22Rv1 (cell line): ENCODE data around the gene PRR20G.

ENCODE experiments used
- H3K27ac ChIP-seq: fragments of 450-650 bp; 2 replicates; pipeline ENCODE4 v1.5.1; 2017
- ZFX ChIP-seq: fragments of 450-650 bp; IDR thresholded peaks from 2 replicates; pipeline ENCODE4 v1.6.1; 2017; ENCODE audit warnings: antibody characterized with exemption, borderline replicate concordance
- TF ChIP-seq, protein P1 (sequence below): fragments of 450-650 bp; IDR thresholded peaks from 2 replicates; pipeline ENCODE4 v1.5.1; 2017; ENCODE audit warnings: mild to moderate bottlenecking

Gene PRR20G

DNA sequence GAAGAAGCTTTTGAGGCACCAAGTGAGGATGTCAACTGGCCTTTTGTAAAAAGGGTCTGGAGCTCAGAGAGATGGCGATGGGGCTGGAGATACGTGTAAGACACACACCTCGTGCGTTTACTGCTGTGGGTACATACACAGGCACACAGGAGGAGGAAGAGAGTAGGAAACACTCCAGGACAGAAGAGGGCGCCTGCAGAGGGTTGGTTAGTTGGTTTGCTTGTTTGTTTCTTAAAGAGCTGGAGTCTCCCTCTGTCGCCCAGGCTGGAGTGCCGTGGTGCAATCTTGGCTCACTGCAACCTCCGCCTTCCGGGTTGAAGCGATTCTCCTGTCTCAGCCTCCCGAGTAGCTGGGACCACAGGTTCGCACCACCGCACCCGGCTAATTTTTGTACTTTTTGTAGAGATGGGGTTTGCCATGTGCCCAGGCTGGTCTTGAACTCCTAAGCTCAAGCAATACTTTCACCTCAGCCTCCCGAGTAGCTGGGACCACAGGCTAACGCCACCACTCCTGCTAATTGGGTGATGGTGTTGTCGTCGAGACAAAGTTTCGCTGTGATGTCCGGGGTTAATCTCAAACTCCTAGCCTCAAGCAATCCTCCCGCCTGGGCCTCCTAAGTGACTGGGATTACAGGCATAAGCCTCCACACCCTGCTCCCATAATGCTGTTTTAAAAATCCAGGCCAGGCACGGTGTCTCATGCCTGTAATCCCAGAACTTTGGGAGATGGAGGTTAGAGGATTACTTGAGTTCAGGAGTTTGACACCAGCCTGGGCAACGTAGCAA lies 1.3 kb upstream of the PRR20G start:
- TF ChIP-seq, protein P1, sequence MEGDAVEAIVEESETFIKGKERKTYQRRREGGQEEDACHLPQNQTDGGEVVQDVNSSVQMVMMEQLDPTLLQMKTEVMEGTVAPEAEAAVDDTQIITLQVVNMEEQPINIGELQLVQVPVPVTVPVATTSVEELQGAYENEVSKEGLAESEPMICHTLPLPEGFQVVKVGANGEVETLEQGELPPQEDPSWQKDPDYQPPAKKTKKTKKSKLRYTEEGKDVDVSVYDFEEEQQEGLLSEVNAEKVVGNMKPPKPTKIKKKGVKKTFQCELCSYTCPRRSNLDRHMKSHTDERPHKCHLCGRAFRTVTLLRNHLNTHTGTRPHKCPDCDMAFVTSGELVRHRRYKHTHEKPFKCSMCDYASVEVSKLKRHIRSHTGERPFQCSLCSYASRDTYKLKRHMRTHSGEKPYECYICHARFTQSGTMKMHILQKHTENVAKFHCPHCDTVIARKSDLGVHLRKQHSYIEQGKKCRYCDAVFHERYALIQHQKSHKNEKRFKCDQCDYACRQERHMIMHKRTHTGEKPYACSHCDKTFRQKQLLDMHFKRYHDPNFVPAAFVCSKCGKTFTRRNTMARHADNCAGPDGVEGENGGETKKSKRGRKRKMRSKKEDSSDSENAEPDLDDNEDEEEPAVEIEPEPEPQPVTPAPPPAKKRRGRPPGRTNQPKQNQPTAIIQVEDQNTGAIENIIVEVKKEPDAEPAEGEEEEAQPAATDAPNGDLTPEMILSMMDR = peak; percentile 32
- no peak for TF ChIP-seq ZFX
- H3K27ac ChIP-seq = no peak overlapping the region

DNA sequence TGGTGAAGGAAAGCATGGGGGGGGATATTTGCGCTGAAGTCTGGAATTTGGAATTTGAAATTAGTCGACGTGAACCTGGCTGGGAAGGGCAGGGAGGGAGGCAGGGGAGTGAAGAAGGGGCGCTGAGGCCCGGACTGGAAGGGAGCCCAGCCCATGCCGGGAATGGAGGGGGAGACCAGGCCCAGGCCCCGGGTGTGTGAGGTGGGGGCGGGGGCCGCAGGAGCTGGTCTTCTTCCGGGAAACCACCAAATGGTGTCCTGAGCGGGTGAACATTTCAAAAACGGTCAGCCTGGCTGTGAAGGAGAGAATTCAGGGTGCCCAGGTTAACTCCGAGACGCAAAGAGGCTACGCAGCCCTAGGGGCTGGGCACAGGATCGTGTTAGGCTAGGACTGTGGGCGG lies 497 bp upstream of the PRR20G start:
- TF ChIP-seq ZFX = no peak
- TF ChIP-seq, protein P1 = no peak
- H3K27ac ChIP-seq = no peak overlapping the region

- no peak for TF ChIP-seq ZFX
- TF ChIP-seq, protein P1 = no peak
- H3K27ac ChIP-seq = no peak overlapping the region
These were observed 1.2 kb downstream of the PRR20G start for GRCh38 chr3:127286571-127287140.

DNA sequence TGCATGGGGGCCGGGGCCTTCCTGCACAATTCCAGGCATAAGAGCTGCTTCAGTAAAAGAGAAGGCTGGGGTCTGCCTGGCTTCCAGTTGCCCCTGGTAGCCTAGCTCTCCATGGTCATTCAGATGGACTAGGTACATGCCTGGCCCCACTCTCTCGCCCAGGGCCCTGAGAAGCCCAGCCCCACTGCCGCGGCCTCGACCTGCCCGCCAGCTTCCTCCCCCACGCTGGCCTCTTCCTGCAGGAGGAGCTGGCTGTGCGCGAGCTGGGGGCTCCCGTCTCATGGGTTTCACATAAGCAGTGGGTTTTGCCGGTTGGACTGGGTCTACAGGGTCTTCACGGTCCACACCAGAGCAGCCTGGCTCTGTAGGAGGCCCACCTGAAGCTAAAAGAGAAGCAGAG lies 3.6 kb downstream of the PRR20G start:
- H3K27ac ChIP-seq = no peak overlapping the region
- no peak for TF ChIP-seq ZFX
- TF ChIP-seq, protein P1 = no peak

- H3K27ac ChIP-seq = no peak overlapping the region
- TF ChIP-seq, protein P1 = no peak
These were observed 10.3 kb downstream of the PRR20G start for GRCh38 chr3:127277561-127277960.

GRCh38 chr3:127276995-127277394 lies 10.9 kb downstream of the PRR20G start:
- no peak overlapping the region for H3K27ac ChIP-seq
- TF ChIP-seq, protein P1 = no peak
- TF ChIP-seq ZFX = no peak

- TF ChIP-seq, protein P1 = no peak
- no peak for TF ChIP-seq ZFX
- no peak overlapping the region for H3K27ac ChIP-seq
These were observed 11.4 kb downstream of the PRR20G start for GRCh38 chr3:127276396-127276795.
